ENCODE results near the gene KRTAP3-2. TPM values are rescaled to one million over a fixed set of nuclear protein-coding genes. Genes with fewer than 3 reads are reported as not detected.

KRTAP3-2 gene
- total RNA-seq, 1 experiment from 2014 or later = not detected

GRCh38 chr17:41016578-41017215 is 17.0 kb upstream of the KRTAP3-2 start:
- no peaks in the 10 kb centered on the region for H3K9me2 ChIP-seq (ENCODE audit: insufficient read depth)
- H3K4me1 ChIP-seq (ENCODE audit: control insufficient read depth in 1 of 2, insufficient read depth in 2 of 2, low read length in 2 of 2) = no peaks in the 10 kb centered on the region
- no peaks in the 10 kb centered on the region for H3K79me2 ChIP-seq (ENCODE audit: insufficient read depth, low read length)
- DNase-seq (ENCODE audit: low read depth, low spot score) = no peak
- no peaks in the 10 kb centered on the region for H3K9me3 ChIP-seq (ENCODE audit: control insufficient read depth in 1 of 2, insufficient read depth in 1 of 2, low read depth in 1 of 2, low read length in 2 of 2)
- no TSS peak for BruUV-seq (replicated peaks)
- H3K4me3 ChIP-seq (replicated peaks in 1 of 2; ENCODE audit: low read depth in 1 of 2, low read length in 2 of 2) = no peak overlapping the region
- no peak for ATAC-seq
- intact Hi-C loops (cut with micrococcal nuclease) = no loop called here
- ChIA-PET CTCF (no interaction called here), RAD21 (ENCODE audit: low non-redundant PET in 1 of 2, low total read pairs in 2 of 2, uncharacterized antibody in 2 of 2, unreplicated experiment in 2 of 2) (no interaction called here), POLR2A (no interaction called here)
- H3K27me3 ChIP-seq (ENCODE audit: insufficient read depth, low read length) = no peaks in the 10 kb centered on the region
- H3K9ac ChIP-seq (ENCODE audit: low read length) = no peak overlapping the region
- no peak overlapping the region for H3K4me2 ChIP-seq (ENCODE audit: low read length)
- H4K20me1 ChIP-seq (ENCODE audit: insufficient read depth) = no peaks in the 10 kb centered on the region
- TF ChIP-seq JUND (IDR thresholded peaks at IDR 0.05) = no peak
- no peak for TF ChIP-seq ELF1 (IDR thresholded peaks at IDR 0.05; ENCODE audit: borderline replicate concordance, low read depth)
- TF ChIP-seq CBX3 (IDR thresholded peaks at IDR 0.05; ENCODE audit: low read depth) = no peak
- TF ChIP-seq EGR1 (IDR thresholded peaks at IDR 0.05; ENCODE audit: low read depth) = no peak
- no peak for TF ChIP-seq POLR2AphosphoS5 (IDR thresholded peaks at IDR 0.05; ENCODE audit: low read depth, low read length)
- H3K36me3 ChIP-seq (ENCODE audit: control insufficient read depth in 1 of 2, insufficient read depth in 2 of 2, low read length in 2 of 2) = no peaks in the 10 kb centered on the region
- no peak overlapping the region for H3K27ac ChIP-seq (ENCODE audit: low read depth, low read length)
- peak overlapping the region; percentile 31 for H2AFZ ChIP-seq (ENCODE audit: low read depth, low read length, poor library complexity, severe bottlenecking)

- Histone ChIP-seq H4K20me1 (ENCODE audit: insufficient read depth) (no peaks in the 10 kb centered on the region), H3K9me3 (ENCODE audit: control insufficient read depth in 1 of 2, insufficient read depth in 1 of 2, low read depth in 1 of 2, low read length in 2 of 2) (no peaks in the 10 kb centered on the region), H3K4me2 (ENCODE audit: low read length) (no peak overlapping the region), H3K27me3 (ENCODE audit: insufficient read depth, low read length) (no peaks in the 10 kb centered on the region), H3K9ac (ENCODE audit: low read length) (no peak overlapping the region), H3K4me3 (replicated peaks in 1 of 2; ENCODE audit: low read depth in 1 of 2, low read length in 2 of 2) (no peak overlapping the region), H2AFZ (ENCODE audit: low read depth, low read length, poor library complexity, severe bottlenecking) (no peak overlapping the region), H3K27ac (ENCODE audit: low read depth, low read length) (no peak overlapping the region), H3K4me1 (ENCODE audit: control insufficient read depth in 1 of 2, insufficient read depth in 2 of 2, low read length in 2 of 2) (no peaks in the 10 kb centered on the region), H3K36me3 (ENCODE audit: control insufficient read depth in 1 of 2, insufficient read depth in 2 of 2, low read length in 2 of 2) (no peaks in the 10 kb centered on the region), H3K9me2 (ENCODE audit: insufficient read depth) (no peaks in the 10 kb centered on the region), H3K79me2 (ENCODE audit: insufficient read depth, low read length) (no peaks in the 10 kb centered on the region)
- ChIA-PET RAD21 (ENCODE audit: low non-redundant PET in 1 of 2, low total read pairs in 2 of 2, uncharacterized antibody in 2 of 2, unreplicated experiment in 2 of 2) (no interaction called here), CTCF (no interaction called here), POLR2A (no interaction called here)
- DNase-seq (ENCODE audit: low read depth, low spot score) (no peak), ATAC-seq (no peak)
- intact Hi-C loops (cut with micrococcal nuclease) = no loop called here
- BruUV-seq (replicated peaks) = no TSS peak
- TF ChIP-seq ELF1 (IDR thresholded peaks at IDR 0.05; ENCODE audit: borderline replicate concordance, low read depth) (no peak), POLR2A (IDR thresholded peaks at IDR 0.05; ENCODE audit: borderline replicate concordance, extremely low read depth, insufficient read depth, insufficient read length) (no peak), YY1 (IDR thresholded peaks at IDR 0.05; ENCODE audit: extremely low read depth, insufficient replicate concordance, low read depth, low read length) (no peak), SIN3A (IDR thresholded peaks at IDR 0.05; ENCODE audit: low read depth) (no peak), SP1 (IDR thresholded peaks at IDR 0.05; ENCODE audit: low read depth) (no peak), ZBTB33 (IDR thresholded peaks at IDR 0.05; ENCODE audit: extremely low read depth, insufficient replicate concordance, low read length) (no peak), ZNF274 (IDR thresholded peaks at IDR 0.05; ENCODE audit: low read depth, low read length) (no peak), CTCF (IDR thresholded peaks at IDR 0.05 in 2 of 3, conservative IDR thresholded peaks at IDR 0.05 in 1 of 3; ENCODE audit: borderline replicate concordance in 1 of 3, insufficient read depth in 1 of 3, low read depth in 2 of 3, low read length in 2 of 3) (no peak), EZH2 (IDR thresholded peaks at IDR 0.05) (no peak)
These were observed 15.7 kb upstream of the KRTAP3-2 start for GRCh38 chr17:41015454-41015853.

Data from HCT116 (cell line).